GM12865 (cell line): ENCODE measurements around the gene XIRP2.
A peak's percentile ranks its signal among the peaks of the same experiment; 100 is the strongest.
"Not testable (repeated sequence)": the region's sequence is repeated elsewhere in the genome, so short reads cannot be mapped to it uniquely, and the experiment has no call there.

ENCODE experiments used
- DNase-seq: peaks from one replicate; pipeline ENCODE4 v3.0.0; 2010; ENCODE audit warnings: low read depth
- H3K4me3 ChIP-seq: 2 replicates; pipeline ENCODE4 v1.5.1; 2011; ENCODE audit warnings: mild to moderate bottlenecking, low read depth, low read length, control low read depth
- CTCF ChIP-seq: IDR thresholded peaks from 2 replicates; pipeline ENCODE4 v1.5.1; 2011; ENCODE audit warnings: low read length, control low read depth, low read depth, inconsistent platforms; ENCODE audit not compliant: insufficient read depth; ENCODE audit errors: missing control alignments

XIRP2 gene

DNA sequence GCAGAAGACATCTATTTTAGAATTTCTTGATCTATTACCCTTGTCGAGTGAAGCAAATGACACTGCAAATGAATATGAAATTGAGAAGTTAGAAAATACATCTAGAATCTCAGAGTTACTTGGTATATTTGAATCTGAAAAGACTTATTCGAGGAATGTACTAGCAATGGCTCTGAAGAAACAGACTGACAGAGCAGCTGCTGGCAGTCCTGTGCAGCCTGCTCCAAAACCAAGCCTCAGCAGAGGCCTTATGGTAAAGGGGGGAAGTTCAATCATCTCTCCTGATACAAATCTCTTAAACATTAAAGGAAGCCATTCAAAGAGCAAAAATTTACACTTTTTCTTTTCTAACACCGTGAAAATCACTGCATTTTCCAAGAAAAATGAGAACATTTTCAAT, 370.4 kb downstream of the XIRP2 start:
- TF ChIP-seq CTCF, result no peak
- H3K4me3 ChIP-seq, result no peak overlapping the region
- no peak for DNase-seq

GRCh38 chr2:167264380-167264779, 376.1 kb downstream of the XIRP2 start:
- no peak overlapping the region for H3K4me3 ChIP-seq
- no peak for TF ChIP-seq CTCF
- DNase-seq, result peak; percentile 2

DNA sequence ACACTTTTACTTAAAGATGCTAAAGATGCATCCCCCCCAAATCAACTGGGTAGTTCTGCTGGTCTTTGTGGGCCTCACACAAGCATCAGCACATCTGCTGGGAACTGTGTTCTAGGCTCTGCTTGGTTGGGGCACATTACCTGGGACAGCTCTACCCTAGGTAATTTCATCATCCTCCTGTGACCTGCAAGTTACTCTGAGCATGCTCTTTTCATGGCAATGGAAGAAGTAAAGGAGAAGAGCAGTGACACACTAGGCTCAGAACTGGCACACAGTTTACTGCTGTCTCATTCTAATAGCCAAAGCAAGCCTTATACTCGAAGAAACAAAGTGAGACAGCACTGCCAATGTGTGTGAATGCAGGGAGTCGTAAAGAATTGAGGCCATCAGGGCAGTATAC, 376.7 kb downstream of the XIRP2 start:
- no peak overlapping the region for H3K4me3 ChIP-seq
- no peak for TF ChIP-seq CTCF
- DNase-seq, result no peak

- H3K4me3 ChIP-seq, result no peak overlapping the region
- DNase-seq, result no peak
- TF ChIP-seq CTCF, result no peak
Measured at GRCh38 chr2:167265722-167266121, 377.4 kb downstream of the XIRP2 start.

GRCh38 chr2:167268245-167268644, 380.0 kb downstream of the XIRP2 start:
- not testable (repeated sequence) for DNase-seq, H3K4me3 ChIP-seq

GRCh38 chr2:167271932-167272331, 383.7 kb downstream of the XIRP2 start:
- no peak overlapping the region for H3K4me3 ChIP-seq
- no peak for TF ChIP-seq CTCF
- DNase-seq, result no peak

GRCh38 chr2:167275046-167275445, 386.8 kb downstream of the XIRP2 start:
- no peak for TF ChIP-seq CTCF
- no peak for DNase-seq
- H3K4me3 ChIP-seq, result no peak overlapping the region

GRCh38 chr2:167279810-167280209, 391.5 kb downstream of the XIRP2 start:
- no peak for DNase-seq
- TF ChIP-seq CTCF, result no peak
- no peak overlapping the region for H3K4me3 ChIP-seq
